ENCODE measurements around the gene TRIM69.

DNA sequence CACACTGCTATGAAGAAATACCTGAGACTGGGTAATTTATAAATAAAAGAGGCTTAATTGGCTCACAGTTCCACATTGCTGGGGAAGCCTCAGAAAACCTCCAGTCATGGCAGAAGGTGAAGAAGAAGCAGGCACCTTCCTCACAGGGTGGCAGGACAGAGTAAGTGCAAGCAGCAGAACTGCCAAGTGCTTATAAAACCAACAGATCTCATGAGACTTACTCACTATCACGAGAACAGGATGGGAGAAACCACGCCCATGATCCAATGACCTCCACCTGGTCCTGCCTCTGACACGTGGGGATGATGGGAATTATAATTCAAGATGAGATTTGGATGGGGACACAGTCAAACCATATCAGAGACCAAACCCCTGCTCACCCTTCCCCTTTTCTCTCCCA is 75.0 kb downstream of the TRIM69 start:
- TF ChIP-seq CTCF (conservative IDR thresholded peaks at IDR 0.05; ENCODE audit: low read depth, low read length) (no peak), EZH2 (IDR thresholded peaks at IDR 0.05; ENCODE audit: low read length, unreplicated experiment) (no peak)
